H1 (cell line): Measurements from ENCODE around the gene CEBPB.

Experiments
- CTCF ChIP-seq, 3 experiments: IDR thresholded peaks; 1 replicate in 2 of 3; 2 replicates in 1 of 3; pipeline versions ENCODE4 v1.5.1 to v1.6.1; 2011; ENCODE audit warnings: low read length in 3 of 3, mild to moderate bottlenecking in 3 of 3, inconsistent platforms in 2 of 3, low read depth in 1 of 3, moderate library complexity in 1 of 3; ENCODE audit not compliant: insufficient read depth in 1 of 3; ENCODE audit errors: control extremely low read depth in 1 of 3
- EP300 ChIP-seq, 2 experiments: IDR thresholded peaks; 1 replicate in 1 of 2; 2 replicates in 1 of 2; pipeline ENCODE4 v1.6.1; 2011 to 2012; ENCODE audit warnings: low read depth in 2 of 2, low read length in 2 of 2, mild to moderate bottlenecking in 2 of 2, borderline replicate concordance in 1 of 2, inconsistent platforms in 1 of 2, moderate library complexity in 1 of 2
- EZH2 ChIP-seq: fragments of 200-600 bp; sonication (generic); IDR thresholded peaks from 2 replicates; pipeline ENCODE4 v1.7.1; 2012; ENCODE audit warnings: low read depth, mild to moderate bottlenecking, moderate library complexity, low read length, inconsistent platforms; ENCODE audit not compliant: severe bottlenecking
- KDM5A ChIP-seq: fragments of 200-600 bp; IDR thresholded peaks from 2 replicates; pipeline ENCODE4 v1.7.1; 2012; ENCODE audit warnings: mild to moderate bottlenecking, low read length, inconsistent platforms, mixed read lengths
- PHF8 ChIP-seq: fragments of 200-600 bp; sonication (generic); conservative IDR thresholded peaks from 2 replicates; pipeline ENCODE4 v1.7.1; 2012; ENCODE audit warnings: low read depth, mild to moderate bottlenecking, inconsistent platforms, low read length, moderate library complexity
- POU5F1 ChIP-seq: IDR thresholded peaks from 2 replicates; pipeline ENCODE4 v1.6.1; 2011; ENCODE audit warnings: low read depth, mild to moderate bottlenecking, low read length, moderate library complexity
- RXRA ChIP-seq: IDR thresholded peaks from 2 replicates; pipeline ENCODE4 v1.6.1; 2011; ENCODE audit warnings: low read depth, mild to moderate bottlenecking, low read length, moderate library complexity; ENCODE audit not compliant: insufficient read depth
- SUZ12 ChIP-seq: fragments of 200-600 bp; sonication (generic); IDR thresholded peaks from 2 replicates; pipeline ENCODE4 v1.6.1; 2012; ENCODE audit warnings: mild to moderate bottlenecking, inconsistent platforms, low read length, moderate library complexity, mixed read lengths
- TAF1 ChIP-seq: IDR thresholded peaks from 2 replicates; pipeline ENCODE4 v1.6.1; 2011; ENCODE audit warnings: mild to moderate bottlenecking, low read depth, low read length

- TF ChIP-seq CTCF (IDR thresholded peaks at IDR 0.05; ENCODE audit: control extremely low read depth in 1 of 3, insufficient read depth in 1 of 3, low read depth in 1 of 3, low read length in 3 of 3) = no peak
- no peak for TF ChIP-seq RXRA
- TF ChIP-seq KDM5A = no peak
- TF ChIP-seq TAF1 = no peak
- no peak for TF ChIP-seq EZH2
- no peak for TF ChIP-seq EP300 (IDR thresholded peaks at IDR 0.05; ENCODE audit: borderline replicate concordance in 1 of 2, low read depth in 2 of 2, low read length in 2 of 2)
- no peak for TF ChIP-seq SUZ12
- no peak for TF ChIP-seq PHF8
- TF ChIP-seq POU5F1 = no peak
These were observed 23.0 kb downstream of the CEBPB start for GRCh38 chr20:50213531-50214106.
